Measurements from ENCODE around the gene ABCB4.

The ABCB4 gene

GRCh38 chr7:87426160-87426559, 49.3 kb downstream of the ABCB4 start:
- no peak for DNase-seq (ENCODE audit: low spot score)
- Mint-ChIP-seq H3K27me3 (ENCODE audit: low read depth) (peaks cover 13% of the 10 kb centered on the region), H3K36me3 (ENCODE audit: low read depth) (no peaks in the 10 kb centered on the region), H3K9me3 (no peaks in the 10 kb centered on the region), H3K27ac (no peak overlapping the region), H3K4me1 (ENCODE audit: low read depth) (no peaks in the 10 kb centered on the region), H3K4me3 (no peak overlapping the region)

GRCh38 chr7:87424075-87424474, 51.4 kb downstream of the ABCB4 start:
- H3K9me3 Mint-ChIP-seq, result no peaks in the 10 kb centered on the region
- no peaks in the 10 kb centered on the region for H3K36me3 Mint-ChIP-seq (ENCODE audit: low read depth)

GRCh38 chr7:87420173-87420572, 55.3 kb downstream of the ABCB4 start:
- H3K27ac Mint-ChIP-seq, result no peak overlapping the region
- H3K27me3 Mint-ChIP-seq (ENCODE audit: low read depth), result peaks cover 12% of the 10 kb centered on the region
- H3K9me3 Mint-ChIP-seq, result no peaks in the 10 kb centered on the region
- no peaks in the 10 kb centered on the region for H3K4me1 Mint-ChIP-seq (ENCODE audit: low read depth)
- no peak overlapping the region for H3K4me3 Mint-ChIP-seq
- DNase-seq (ENCODE audit: low spot score), result no peak
- no peaks in the 10 kb centered on the region for H3K36me3 Mint-ChIP-seq (ENCODE audit: low read depth)

More at GRCh38 chr7:87424075-87424474, 51.4 kb downstream of the ABCB4 start:
- Mint-ChIP-seq H3K27ac (no peak overlapping the region), H3K4me1 (ENCODE audit: low read depth) (no peaks in the 10 kb centered on the region), H3K27me3 (ENCODE audit: low read depth) (peaks cover 16% of the 10 kb centered on the region), H3K4me3 (no peak overlapping the region)
- DNase-seq (ENCODE audit: low spot score), result no peak

- Mint-ChIP-seq H3K4me1 (ENCODE audit: low read depth) (no peaks in the 10 kb centered on the region), H3K36me3 (ENCODE audit: low read depth) (no peaks in the 10 kb centered on the region), H3K27me3 (ENCODE audit: low read depth) (peaks cover 11% of the 10 kb centered on the region), H3K9me3 (no peaks in the 10 kb centered on the region), H3K27ac (no peak overlapping the region), H3K4me3 (no peak overlapping the region)
- DNase-seq (ENCODE audit: low spot score), result peak; percentile 32
These were observed 58.5 kb downstream of the ABCB4 start for GRCh38 chr7:87416682-87417587.

GRCh38 chr7:87414794-87415188, 60.7 kb downstream of the ABCB4 start:
- H3K27me3 Mint-ChIP-seq (ENCODE audit: low read depth), result peaks cover 10% of the 10 kb centered on the region
- H3K4me3 Mint-ChIP-seq, result no peak overlapping the region
- DNase-seq (ENCODE audit: low spot score), result no peak
- no peaks in the 10 kb centered on the region for H3K4me1 Mint-ChIP-seq (ENCODE audit: low read depth)
- no peaks in the 10 kb centered on the region for H3K9me3 Mint-ChIP-seq
- no peak overlapping the region for H3K27ac Mint-ChIP-seq
- H3K36me3 Mint-ChIP-seq (ENCODE audit: low read depth), result no peaks in the 10 kb centered on the region

GRCh38 chr7:87413951-87414793, 61.3 kb downstream of the ABCB4 start:
- no peak for DNase-seq (ENCODE audit: low spot score)
- no peaks in the 10 kb centered on the region for H3K9me3 Mint-ChIP-seq
- no peaks in the 10 kb centered on the region for H3K4me1 Mint-ChIP-seq (ENCODE audit: low read depth)
- no peaks in the 10 kb centered on the region for H3K36me3 Mint-ChIP-seq (ENCODE audit: low read depth)
- H3K4me3 Mint-ChIP-seq, result no peak overlapping the region
- H3K27me3 Mint-ChIP-seq (ENCODE audit: low read depth), result peaks cover 8% of the 10 kb centered on the region
- no peak overlapping the region for H3K27ac Mint-ChIP-seq

- DNase-seq (ENCODE audit: low spot score), result no peak
- H3K27me3 Mint-ChIP-seq (ENCODE audit: low read depth), result peaks cover 10% of the 10 kb centered on the region
These were observed 62.5 kb downstream of the ABCB4 start for GRCh38 chr7:87413029-87413428.

GRCh38 chr7:87411186-87411585, 64.3 kb downstream of the ABCB4 start:
- no peak overlapping the region for H3K4me3 Mint-ChIP-seq
- H3K4me1 Mint-ChIP-seq (ENCODE audit: low read depth), result no peaks in the 10 kb centered on the region
- H3K9me3 Mint-ChIP-seq, result no peaks in the 10 kb centered on the region
- DNase-seq (ENCODE audit: low spot score), result no peak
- H3K27ac Mint-ChIP-seq, result no peak overlapping the region
- H3K27me3 Mint-ChIP-seq (ENCODE audit: low read depth), result peaks cover 16% of the 10 kb centered on the region
- H3K36me3 Mint-ChIP-seq (ENCODE audit: low read depth), result no peaks in the 10 kb centered on the region

More at GRCh38 chr7:87413029-87413428, 62.5 kb downstream of the ABCB4 start:
- H3K4me1 Mint-ChIP-seq (ENCODE audit: low read depth), result no peaks in the 10 kb centered on the region
- H3K27ac Mint-ChIP-seq, result no peak overlapping the region
- no peaks in the 10 kb centered on the region for H3K9me3 Mint-ChIP-seq
- H3K4me3 Mint-ChIP-seq, result no peak overlapping the region
- no peaks in the 10 kb centered on the region for H3K36me3 Mint-ChIP-seq (ENCODE audit: low read depth)

- no peaks in the 10 kb centered on the region for H3K9me3 Mint-ChIP-seq
These were observed 70.8 kb downstream of the ABCB4 start for GRCh38 chr7:87404674-87405073.

GRCh38 chr7:87398446-87398845, 77.0 kb downstream of the ABCB4 start:
- Mint-ChIP-seq H3K9me3 (no peaks in the 10 kb centered on the region), H3K27ac (no peak overlapping the region), H3K36me3 (ENCODE audit: low read depth) (peaks cover 18% of the 10 kb centered on the region), H3K4me1 (ENCODE audit: low read depth) (peaks cover 12% of the 10 kb centered on the region), H3K4me3 (no peak overlapping the region), H3K27me3 (ENCODE audit: low read depth) (no peaks in the 10 kb centered on the region)
- no peak for DNase-seq (ENCODE audit: low spot score)

More at GRCh38 chr7:87404674-87405073, 70.8 kb downstream of the ABCB4 start:
- Mint-ChIP-seq H3K27me3 (ENCODE audit: low read depth) (peaks cover 8% of the 10 kb centered on the region), H3K27ac (no peak overlapping the region), H3K36me3 (ENCODE audit: low read depth) (peaks cover 2% of the 10 kb centered on the region), H3K4me1 (ENCODE audit: low read depth) (no peaks in the 10 kb centered on the region), H3K4me3 (no peak overlapping the region)
- no peak for DNase-seq (ENCODE audit: low spot score)

GRCh38 chr7:87395442-87396020, 79.9 kb downstream of the ABCB4 start:
- Mint-ChIP-seq H3K36me3 (ENCODE audit: low read depth) (peaks cover 22% of the 10 kb centered on the region), H3K27me3 (ENCODE audit: low read depth) (no peaks in the 10 kb centered on the region), H3K9me3 (no peaks in the 10 kb centered on the region), H3K4me1 (ENCODE audit: low read depth) (peaks cover 28% of the 10 kb centered on the region), H3K4me3 (no peak overlapping the region), H3K27ac (no peak overlapping the region)
- no peak for DNase-seq (ENCODE audit: low spot score)

GRCh38 chr7:87391020-87391701, 84.3 kb downstream of the ABCB4 start:
- peaks cover 12% of the 10 kb centered on the region for H3K9me3 Mint-ChIP-seq
- H3K4me3 Mint-ChIP-seq, result no peak overlapping the region
- peaks cover 35% of the 10 kb centered on the region for H3K36me3 Mint-ChIP-seq (ENCODE audit: low read depth)
- no peaks in the 10 kb centered on the region for H3K27me3 Mint-ChIP-seq (ENCODE audit: low read depth)
- DNase-seq (ENCODE audit: low spot score), result no peak
- no peak overlapping the region for H3K27ac Mint-ChIP-seq
- peaks cover 28% of the 10 kb centered on the region for H3K4me1 Mint-ChIP-seq (ENCODE audit: low read depth)

- Mint-ChIP-seq H3K9me3 (peaks cover 8% of the 10 kb centered on the region), H3K27ac (no peak overlapping the region), H3K4me3 (no peak overlapping the region), H3K4me1 (ENCODE audit: low read depth) (no peaks in the 10 kb centered on the region), H3K27me3 (ENCODE audit: low read depth) (no peaks in the 10 kb centered on the region), H3K36me3 (ENCODE audit: low read depth) (peaks cover 24% of the 10 kb centered on the region)
- no peak for DNase-seq (ENCODE audit: low spot score)
These were observed 94.6 kb downstream of the ABCB4 start for GRCh38 chr7:87380905-87381304.
